ENCODE measurements around the gene PHACTR1.

DNA sequence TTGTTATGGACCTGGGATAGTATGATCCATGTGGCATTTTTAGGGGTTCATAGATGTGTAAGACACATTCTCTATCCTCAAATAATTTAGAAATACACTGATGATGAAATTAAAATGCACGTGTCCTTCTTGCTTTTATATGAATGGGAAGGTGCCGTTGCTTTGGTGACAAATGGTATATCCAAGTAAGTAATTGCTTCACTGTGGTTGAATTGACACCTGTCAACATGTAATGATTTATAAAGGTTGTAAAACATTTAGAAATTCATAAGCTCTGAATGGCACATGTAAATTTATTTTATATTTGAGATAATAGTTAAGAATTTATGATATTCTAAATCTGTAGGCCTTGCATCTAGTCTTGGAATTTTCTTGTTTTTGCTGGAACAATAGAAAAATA, 227.0 kb downstream of the PHACTR1 start:
- TF ChIP-seq, protein P1, sequence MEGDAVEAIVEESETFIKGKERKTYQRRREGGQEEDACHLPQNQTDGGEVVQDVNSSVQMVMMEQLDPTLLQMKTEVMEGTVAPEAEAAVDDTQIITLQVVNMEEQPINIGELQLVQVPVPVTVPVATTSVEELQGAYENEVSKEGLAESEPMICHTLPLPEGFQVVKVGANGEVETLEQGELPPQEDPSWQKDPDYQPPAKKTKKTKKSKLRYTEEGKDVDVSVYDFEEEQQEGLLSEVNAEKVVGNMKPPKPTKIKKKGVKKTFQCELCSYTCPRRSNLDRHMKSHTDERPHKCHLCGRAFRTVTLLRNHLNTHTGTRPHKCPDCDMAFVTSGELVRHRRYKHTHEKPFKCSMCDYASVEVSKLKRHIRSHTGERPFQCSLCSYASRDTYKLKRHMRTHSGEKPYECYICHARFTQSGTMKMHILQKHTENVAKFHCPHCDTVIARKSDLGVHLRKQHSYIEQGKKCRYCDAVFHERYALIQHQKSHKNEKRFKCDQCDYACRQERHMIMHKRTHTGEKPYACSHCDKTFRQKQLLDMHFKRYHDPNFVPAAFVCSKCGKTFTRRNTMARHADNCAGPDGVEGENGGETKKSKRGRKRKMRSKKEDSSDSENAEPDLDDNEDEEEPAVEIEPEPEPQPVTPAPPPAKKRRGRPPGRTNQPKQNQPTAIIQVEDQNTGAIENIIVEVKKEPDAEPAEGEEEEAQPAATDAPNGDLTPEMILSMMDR (IDR thresholded peaks at IDR 0.05) = no peak
- no peak for TF ChIP-seq POLR2A (IDR thresholded peaks at IDR 0.05)

Data from testis (tissue), 2 donors.